NCI-H2171 treated with DMSO at 0.1 percent for 48 hours (cell line): Measurements from ENCODE around the gene ALDH3A2.

Experiments used
- DNase-seq: peaks from one replicate; lab custom pipeline; 2025; lab: John Stamatoyannopoulos, UW

ALDH3A2 gene

DNA sequence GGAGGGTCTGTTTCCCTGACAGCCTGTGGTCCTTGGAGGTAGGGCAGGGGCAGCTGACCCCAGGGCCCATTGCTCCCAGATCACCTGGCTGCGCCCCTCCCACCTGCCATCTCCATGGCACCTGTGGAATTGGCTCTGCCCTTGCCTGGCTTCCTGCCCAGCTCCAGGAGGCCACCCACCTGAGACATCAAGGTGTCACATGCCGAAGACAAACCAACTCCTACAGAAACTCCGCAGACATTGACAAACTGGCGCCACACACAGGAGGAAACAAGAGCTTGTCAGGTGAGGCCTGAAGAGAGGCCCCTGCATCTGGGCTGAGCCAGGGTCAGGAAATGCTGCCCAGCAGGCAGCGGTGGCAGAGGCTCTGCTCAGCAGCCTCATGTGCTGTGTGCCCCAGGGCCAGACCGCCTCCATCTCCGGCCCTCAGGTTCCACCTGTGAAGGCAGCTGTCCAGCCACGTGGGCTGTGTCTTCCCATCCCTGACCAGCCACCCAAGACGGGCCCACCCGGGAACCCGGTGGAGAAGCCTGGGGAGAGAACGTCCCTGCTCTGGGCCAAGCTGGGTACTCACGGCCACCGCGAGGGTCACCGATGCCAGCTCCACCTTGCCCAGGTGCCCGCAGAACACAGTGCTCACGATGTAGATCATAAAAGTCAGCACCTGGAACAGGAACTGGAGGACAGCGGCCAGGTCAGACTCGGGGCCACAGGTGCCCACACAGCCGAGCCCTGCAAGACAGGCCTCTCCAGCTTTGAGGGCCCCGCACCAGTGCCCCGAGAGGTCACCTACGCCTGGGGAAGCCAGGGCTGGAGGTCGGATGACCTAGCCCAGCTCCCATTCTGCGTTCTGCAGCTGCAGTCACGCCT is 66.2 kb downstream of the ALDH3A2 start:
- DNase-seq, result peak; percentile 31

DNA sequence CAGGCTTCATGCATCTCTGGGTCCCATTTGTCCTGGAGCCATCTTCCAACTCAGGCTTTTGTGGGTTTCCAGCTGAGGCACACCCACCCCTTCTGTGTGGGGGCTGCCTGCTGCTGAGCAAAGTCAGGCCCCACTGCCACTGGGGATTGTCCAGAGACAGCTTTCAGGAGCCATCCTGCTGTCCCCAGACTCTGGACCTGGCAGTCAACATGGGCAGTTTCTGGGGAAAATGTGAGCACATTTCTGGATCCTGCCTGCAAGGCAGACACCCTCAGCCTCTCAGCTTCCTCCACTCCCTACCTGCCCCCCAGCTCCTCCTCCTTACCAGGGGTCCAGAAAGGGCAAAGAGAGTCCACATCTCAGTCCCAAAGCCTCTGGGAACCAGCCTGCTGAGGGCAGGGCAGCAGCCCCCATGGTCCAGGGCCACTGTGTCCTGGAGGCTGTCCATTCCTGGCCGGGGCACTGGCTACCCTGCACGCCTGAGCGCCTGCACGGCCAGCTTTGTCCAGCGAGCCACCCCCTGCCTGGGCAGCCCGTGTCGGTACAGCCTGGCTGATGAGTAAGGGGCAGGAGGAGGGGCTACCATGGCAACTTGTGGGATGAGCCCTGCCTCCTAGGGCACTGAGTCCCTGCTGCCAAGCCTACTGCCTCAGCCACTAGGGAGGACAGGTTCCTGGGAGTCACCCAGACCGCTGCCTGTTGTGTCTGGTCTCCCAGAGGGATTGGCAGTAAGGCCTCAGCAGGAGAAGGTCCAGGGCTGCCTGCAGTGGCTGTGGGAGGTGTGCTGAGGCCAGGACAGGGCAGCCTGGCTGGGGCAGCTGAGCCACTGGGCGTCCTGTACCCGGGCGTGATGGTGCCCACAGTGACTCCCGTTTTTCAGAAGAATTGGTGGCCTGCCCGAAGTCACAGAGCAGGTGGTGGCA is 67.8 kb downstream of the ALDH3A2 start, which contains the start of gene SLC47A2:
SLC47A2 (minus strand) TSS at position 477 of the 923 bp plus-strand sequence; CDS start at position 448, 29 bp downstream.
- no peak for DNase-seq

DNA sequence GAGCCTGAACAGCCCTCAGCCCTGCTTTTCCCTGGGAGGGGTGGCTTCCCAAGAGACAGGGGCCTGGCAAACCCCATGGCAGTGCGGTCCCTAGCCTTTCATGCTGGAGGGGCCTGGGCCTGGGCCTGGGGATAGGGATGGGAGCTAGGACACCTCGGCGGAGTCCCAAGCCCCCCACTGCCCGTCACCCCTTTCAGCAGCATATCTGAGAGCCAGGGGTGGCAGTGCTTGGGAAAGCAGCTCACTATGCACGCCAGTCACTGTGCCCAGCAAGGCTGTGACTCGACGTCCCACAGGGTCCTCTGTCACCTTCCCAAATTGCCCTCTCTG is 68.4 kb downstream of the ALDH3A2 start:
- no peak for DNase-seq

DNA sequence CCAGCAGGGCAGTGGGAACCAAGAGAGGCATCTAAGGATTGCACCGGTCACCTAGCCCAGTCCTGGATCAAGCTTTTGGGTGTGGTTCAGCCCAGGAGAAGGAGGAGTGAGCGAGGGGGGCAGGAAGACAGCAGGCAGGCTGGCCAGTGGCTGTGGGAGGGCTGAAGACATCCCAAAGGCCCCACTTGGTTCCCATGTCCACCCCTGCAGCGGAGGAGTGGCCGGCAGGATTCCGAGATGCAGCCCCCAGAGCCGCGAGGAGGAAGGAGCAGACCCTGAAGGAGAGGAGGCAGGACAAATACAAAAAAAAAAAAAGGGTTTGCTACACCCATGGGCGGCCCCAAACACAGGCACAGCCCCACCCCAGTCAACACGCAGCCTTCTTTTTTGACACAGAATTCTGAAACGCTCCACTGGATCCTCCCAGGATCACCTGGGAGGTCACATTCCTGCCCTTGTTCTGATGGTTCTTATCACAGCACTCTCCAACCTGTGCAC is 68.9 kb downstream of the ALDH3A2 start:
- DNase-seq, result no peak

DNA sequence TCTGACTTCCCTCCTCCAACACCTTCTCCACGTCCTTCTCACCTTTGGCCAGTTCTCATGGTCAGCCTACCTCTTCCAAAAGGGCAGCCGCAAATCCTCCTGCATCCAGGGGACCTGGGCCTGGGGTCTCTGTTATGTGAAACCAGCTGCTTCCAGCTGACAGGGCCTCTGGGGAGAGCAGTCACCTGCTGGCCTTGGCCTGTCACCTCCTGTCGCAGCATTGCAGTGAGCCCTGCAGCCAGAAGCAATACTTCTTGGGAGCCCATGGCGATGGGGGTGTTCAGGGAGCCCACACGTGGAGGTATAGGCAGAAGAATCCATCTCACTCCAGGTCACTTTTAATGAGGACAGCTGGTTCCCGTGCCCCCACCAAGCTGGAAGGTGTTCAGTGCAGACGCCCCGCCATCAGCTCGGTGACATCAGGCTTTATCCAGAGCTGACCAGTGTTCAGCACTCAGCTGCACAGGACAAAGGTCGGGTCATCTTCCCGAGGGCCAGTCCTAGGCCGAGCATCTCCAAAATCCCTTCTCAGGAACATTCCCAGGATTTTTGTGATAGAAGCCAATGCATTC is 69.6 kb downstream of the ALDH3A2 start:
- DNase-seq, result no peak

DNA sequence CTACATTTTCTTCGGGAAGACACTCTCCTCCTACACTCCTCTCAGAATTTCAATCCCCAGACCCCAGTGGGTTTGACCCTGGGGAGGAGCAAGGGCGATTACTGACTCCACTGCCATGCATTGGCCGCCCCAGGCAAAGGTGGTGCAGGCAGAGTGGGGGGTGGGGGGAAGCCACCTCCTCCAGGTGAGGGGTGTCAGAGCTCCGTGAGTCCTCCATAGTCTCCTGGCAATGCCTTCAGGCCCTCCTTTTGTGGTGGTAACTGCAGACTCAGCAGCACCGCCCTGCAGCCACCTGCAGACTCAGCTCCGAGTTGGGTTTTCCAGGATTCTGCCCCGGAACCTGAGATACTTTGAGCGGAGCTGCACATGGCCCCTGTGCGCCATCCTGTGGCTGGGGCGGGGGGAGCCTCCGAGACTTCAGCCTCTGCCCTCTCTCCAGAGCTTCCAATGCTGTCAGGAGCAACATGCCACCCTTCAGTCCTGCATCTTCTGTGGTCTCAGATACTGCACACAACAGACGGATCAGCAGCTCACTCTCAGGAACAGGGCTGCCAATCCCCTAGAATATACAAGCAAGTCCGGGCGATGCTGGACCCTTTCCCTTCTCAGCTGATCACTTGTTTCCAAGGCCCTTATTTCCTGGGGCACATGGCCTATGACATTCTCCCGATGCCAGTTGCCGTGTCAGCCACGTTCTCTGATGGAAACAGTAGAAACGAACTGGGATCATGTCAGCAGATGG is 70.2 kb downstream of the ALDH3A2 start:
- no peak for DNase-seq

DNA sequence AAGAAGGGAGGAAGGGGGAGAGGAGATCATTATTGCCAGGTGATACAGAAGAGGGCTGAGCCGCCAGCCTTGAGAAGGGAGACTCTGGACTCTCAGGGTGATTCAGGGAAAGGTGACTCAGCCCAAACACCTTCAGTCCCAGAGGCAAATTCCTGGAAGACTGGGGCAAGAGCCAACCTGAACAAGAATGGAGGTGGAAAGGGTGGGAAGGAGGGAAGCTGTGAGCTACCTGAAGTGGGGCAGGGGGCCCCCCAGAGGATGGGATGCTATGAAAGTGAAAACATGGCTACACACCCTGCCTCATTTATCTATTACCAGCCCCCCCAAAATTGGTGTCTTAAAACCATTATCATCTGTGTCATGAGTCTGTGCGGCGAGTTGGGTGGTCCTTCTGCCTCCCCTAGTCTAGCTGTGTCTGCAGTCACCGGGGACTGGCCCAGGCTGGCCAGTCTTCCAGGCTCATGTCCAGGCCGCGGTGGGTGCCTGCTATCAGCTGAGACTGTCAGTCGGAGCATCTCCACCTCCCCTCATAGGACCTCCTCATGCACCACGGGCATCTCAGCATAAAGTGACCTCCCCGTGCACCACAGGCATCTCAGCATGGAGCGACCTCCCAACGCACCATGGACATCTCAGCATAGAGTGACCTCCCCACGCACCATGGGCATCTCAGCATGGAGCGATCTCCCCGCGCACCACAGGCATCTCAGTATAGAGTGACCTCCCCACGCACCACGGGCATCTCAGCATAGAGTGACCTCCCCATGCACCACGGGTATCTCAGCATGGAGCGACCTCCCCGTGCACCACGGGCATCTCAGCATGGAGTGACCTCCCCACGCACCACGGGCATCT is 71.0 kb downstream of the ALDH3A2 start:
- DNase-seq, result no peak

DNA sequence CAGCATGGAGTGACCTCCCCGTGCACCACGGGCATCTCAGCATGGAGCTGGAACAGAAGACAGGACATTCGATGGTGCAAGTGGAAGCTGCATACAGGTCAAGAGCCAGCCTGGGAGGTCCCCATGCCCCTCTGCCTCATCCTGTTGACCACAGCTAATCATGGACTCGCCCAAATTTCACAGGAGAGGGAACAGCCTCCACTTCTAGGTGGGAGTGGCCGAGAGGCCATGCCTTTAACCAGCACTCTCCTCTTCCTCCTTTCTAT is 71.6 kb downstream of the ALDH3A2 start:
- no peak for DNase-seq

DNA sequence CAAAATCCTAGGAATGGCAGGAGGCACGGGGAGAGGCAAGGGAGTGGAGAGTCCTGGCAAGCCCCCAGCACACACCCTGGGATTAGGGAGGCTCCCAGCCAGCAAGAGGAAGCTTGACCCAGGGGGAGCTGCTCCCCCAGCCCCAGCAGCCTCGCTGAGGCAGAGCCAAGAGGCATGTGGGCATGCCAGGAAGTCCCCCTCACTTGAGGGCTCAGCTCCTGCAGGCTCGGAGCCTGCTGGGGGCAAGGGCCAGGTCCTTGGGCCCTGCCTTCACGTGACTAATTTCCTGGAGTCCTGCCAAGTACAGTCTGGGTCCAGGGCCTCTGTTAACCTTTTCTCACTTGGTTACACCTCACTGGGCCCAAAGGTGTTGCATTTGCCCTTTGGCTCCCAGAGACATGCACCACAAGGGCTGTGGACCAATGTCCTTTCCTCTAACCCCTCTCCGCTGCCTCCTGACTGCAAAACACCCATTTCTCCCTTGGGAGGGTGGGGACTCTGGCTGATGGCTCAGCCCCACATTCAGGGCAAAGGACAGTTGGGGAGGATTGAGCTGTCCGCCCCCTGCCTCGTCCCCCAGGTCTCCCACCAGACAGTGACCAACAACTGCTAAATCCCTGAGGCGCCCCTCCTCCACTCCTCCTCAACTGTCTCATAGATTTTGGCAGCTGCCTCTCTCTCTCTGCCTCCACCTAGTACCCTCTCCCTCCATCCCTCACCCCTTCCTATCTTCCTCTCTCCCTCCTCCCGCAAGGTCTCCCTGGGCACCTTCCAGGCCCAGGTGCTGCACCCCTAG is 72.3 kb downstream of the ALDH3A2 start:
- no peak for DNase-seq

DNA sequence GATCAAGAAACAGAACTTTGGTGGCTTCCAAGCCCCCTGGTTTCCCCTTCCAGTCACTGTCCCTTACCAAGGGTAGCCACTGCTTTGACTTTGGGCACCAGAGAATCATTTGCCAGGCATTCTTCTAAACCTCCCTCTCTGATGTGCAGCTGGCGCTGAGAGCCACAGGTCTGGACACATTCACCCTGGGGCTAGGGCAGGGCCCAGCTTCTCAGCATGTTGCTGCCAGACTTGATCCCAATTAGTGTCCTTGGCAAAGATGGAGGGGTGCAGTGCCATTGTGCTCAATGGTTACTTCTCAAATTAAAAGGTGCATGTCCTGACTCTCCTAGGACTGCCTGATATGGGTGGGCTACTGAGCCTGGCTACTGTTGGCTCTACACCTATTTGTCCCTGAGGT is 75.4 kb downstream of the ALDH3A2 start:
- DNase-seq, result no peak

DNA sequence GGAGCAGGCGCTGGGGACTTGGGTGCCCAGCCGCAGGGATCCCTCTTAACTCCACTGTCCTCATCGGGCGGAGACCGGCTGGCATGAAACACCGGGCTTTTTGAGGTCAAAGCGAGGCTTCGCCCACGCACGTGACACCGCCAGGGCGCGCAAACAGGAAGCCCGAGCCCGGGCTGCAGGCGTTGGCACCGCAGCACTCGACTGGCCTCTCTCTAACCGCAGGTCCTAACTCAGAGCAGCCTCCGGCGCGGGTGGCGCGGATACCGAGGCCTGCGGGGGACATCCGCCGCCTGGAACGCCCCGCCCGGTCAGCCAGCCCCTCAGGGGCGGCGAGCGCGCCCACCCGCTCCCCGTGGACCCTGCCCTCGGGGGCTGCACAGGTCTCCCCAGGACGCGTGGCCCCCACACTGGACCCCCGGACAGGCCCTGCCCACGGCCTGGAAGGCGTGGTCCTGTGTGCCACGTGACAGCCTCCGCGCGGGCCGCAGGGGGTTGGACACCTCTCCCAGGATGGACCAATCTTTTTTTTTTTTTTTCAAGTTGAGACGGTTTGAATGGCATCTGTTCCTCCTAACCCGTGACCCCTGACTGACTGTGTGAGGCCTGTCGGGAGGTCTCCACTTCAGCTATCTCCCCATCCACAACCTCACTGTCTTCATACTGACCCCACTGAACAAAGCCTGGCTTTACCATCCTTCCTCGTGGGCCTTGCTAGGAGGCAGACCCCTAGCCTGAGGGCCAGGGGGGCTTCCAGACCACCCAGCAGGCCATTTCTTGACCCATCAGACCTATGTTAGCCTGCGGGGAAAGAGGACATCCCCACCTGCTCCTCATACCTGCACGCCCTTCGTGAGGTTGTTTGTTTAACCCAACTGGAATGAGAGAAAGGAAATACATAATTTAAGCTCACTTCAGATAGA is 76.2 kb downstream of the ALDH3A2 start:
- DNase-seq, result no peak

DNA sequence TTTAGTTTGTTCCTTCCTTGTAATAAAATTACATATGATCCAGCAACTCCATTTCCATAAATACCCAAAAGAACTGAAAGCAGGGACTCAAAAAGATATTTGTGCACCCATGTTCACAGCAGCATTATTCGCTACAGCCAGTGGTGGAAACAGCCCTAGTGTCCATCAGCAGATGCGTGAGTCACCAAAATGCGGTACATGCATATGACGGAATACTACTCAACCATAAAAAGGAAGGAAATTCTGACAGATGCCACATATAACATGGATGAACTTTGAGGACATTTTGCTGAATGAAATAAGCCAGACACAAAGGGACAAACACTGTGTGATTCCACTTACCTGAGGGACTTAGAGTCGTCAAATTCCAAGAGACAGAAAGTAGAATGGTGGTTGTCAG is 76.9 kb downstream of the ALDH3A2 start:
- DNase-seq, result no peak

DNA sequence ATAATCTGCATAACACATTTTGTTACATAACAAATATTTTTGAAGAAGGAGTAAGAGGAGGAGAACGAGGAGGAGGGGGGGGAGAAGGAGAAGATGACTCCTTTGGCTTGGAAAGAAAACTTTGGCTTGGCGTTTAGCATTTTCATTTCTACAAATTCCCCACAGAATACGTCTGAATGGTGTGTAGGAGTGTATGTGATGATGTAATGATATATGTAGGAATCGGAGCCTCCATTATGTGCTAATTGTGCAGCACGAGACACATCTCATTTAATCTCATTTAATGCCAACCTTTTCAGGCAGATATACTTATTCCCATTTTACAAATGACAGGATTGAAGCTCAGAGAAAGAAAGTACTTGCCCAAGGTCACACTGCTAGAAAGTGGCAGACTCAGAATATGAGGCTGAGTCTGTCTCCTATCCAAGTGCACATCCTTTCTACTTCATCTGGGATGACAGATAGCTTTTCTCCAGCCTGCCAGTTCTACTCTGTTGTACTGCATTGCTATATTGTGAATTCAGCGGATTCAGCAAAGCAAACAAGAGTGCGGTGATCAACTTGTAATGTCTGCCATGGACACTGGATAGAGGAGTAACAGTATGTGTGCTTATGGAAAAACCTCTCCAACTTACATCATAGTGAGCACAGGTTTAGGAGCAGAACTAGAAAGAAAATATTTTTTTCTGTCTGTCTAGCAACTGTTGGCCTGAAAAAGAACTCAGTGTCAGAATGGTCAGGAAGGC is 78.3 kb downstream of the ALDH3A2 start:
- no peak for DNase-seq
